GM21529 (cell line): Measurements from ENCODE around the gene ASB1.

ENCODE experiments used
- ATAC-seq: cut with Tn5 transposase; IDR thresholded peaks from one replicate; pipeline ENCODE4 v1.9.1; 2021; ENCODE audit not compliant: unreplicated experiment

Gene ASB1, protein sequence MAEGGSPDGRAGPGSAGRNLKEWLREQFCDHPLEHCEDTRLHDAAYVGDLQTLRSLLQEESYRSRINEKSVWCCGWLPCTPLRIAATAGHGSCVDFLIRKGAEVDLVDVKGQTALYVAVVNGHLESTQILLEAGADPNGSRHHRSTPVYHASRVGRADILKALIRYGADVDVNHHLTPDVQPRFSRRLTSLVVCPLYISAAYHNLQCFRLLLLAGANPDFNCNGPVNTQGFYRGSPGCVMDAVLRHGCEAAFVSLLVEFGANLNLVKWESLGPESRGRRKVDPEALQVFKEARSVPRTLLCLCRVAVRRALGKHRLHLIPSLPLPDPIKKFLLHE

DNA sequence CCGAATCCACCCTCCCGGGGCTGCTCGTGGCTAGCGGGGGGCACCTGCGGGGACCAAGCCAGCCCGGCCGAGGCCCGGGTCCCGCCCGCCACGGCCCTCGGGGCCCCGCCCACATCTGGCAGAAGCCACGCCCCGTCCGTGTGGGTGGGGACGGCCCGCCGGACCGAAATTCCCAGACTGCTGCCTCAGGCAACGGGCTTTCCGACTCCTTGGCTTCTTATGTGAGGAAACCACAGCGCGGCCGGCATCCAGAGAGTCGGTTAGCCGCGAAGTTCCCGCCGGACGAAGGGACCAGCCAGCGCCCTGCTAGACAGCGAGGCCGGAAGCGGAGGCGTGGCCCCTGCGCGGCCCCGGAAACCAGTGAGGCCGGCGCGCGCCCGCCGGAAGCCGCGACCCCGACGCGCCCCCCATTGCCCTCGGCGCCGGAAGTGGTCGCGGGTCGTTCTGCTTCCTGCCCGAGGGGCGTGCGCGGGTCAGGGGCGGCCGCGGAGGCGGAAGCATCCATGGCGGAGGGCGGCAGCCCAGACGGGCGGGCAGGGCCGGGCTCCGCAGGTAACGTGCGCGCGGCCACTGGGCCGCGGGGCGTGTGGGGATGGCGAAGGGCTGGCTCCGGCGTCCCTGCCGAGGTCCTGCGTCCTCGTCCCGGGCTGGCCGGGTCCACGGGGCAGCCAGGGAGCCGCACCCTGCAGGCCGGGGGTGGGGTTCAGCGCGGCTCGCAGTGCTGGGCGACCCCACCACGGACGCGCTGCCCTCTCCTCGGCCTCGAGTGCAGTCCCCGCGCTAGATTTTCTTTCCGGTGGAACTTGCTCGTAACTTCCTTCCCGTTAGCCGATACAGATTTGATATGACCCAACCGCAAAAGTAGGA lies at the start of gene ASB1:
Gene ASB1 (plus strand): TSS at position 360 of the 867 bp plus-strand sequence. CDS start 144 bp downstream, at position 504.
- ATAC-seq, result peak; percentile 82

DNA sequence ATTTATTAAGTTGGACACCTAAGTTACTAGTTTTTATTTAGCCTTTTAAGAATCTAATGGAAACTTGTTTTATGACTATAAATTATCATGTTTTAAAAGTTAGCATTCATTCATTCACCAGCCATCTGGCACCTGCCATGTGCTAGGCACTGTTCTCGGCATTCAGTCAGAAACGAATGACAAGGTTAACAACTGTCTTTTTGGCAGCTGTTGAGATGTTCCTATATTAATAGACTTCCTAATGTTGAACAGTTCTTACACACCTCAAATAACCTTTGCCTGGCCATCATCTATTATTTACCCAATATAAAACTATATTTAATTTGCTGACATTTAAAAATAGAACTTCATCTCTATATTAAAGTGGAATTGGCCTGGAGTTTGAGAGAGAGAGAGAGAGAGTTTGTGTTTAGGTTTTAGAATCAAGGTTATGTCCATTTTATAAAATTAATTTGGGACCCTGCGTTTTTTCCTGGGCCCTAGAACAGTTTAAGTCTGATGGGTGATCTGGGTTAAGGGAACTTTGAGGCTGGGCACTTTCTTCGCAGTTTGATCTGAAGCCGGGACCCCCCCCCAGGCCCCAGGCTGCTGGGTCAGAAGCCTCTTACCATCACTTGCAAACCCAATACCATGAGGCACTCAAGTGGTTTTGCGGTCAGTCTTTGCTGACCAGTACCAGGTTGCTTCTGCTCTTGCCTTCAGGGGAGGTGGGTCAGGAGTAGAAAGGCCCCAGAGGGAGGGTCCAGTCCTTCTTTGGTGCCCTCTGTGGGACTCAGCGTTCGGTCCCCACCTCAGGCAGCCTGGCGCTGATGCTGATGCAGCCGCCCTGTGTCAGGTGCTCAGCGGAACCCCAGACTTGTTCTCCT lies 48.3 kb upstream of the ASB1 start:
- ATAC-seq, result no peak

DNA sequence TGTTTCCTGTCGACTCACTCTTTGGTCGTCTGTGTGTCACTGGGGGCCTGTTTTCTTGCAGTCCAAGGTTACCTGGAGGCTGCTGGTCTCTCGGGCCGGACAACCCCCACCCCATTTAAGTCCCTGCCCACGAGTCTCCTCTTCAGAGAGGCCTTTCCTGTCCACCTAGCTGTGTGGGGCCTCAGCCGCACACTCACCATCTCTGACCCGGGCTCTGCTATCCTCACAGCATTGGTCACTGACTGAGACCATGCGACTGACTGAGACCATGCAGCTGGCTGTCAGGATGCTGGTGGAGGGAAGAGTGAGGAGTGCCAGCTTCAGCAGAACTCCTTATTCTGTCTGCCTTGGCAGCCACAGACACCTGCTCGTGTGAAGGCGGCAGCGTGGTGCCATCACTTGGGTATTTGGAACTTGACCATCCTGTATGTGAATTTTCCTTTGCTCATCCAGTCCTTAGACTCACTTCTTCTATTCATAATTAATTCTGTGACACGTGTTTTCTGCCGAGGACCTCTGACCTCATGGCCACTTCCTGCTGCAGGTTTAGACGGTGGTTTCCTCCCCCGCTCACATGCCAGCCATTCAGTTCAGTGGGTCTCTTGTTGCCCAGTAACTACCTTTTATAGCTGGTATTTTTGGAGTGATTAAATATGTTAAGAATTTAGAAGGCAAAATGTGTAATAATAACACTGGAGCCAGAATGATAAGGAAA lies 47.5 kb upstream of the ASB1 start:
- no peak for ATAC-seq

DNA sequence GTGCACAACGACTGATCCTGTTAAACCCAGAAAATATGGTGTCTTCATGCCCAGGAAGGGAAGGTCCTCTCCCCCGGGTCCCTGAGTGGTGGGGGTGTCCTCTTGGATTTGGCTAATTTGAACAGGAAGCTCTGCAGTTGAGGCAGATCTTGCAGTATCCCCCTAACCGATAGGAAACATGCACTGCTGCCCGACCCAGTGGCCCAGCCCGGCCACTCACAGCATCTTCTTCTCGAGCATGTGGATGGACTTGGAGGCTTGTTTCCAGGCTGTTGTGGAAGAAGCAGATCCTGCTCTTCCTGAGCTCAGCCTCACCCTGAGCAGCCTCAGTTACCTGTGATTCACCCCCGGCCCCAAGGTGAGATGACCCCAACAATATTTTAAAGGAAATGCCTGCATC lies 46.4 kb upstream of the ASB1 start:
- no peak for ATAC-seq

DNA sequence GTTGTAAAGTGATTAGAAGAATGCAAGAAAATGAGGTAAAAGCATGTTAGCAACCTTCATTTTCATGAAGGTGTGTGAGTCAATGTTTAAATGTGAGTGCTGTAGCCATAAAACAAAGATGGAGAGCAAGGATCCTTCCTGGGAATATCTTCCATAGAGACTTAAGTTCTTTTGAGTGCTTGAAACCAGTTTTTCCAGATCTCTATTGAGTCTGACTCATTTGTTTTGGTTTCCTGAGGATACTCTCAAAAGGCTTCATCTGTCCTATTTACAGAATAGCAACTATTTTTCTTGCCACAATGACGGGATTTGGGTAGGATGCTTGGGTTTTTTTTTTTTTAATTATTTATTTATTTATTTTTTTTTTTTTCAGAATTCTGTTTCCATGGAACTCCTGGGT lies 45.9 kb upstream of the ASB1 start:
- no peak for ATAC-seq

DNA sequence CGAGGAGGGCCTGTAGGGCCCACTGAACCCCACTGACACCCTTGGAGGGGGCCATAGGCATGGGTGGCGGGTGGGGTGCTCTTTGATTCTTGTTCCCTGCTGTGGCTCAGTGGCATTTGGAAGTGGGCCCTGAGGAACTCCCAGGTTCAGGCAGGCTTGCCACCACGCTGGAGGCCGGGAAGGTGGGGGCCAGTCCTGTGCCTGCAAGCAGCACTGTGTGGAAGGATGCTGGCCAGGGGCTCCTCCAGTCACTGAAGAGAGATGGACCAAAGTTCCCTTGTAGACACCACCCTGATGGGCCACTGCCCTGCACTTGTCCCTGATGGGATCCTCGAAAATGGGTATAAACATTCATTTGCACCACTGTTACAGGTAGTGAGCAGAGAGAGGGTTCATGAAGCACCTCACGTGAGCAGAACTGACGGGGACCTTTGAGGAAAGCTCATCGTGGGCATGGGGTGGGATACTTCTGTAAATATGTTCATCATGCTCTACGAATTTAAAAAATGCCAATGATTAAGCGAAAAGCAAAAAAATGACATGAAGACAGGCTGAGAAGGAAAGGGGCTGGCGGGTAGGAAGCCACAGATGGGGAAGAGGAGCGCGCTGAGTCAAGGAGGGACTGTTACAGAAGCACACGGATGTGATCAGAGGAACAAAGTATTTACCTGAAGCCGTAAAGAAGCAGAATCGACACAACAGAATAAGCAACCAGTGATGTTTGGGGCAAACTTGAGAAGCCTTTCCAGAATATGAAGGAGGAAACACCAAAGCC lies 45.2 kb upstream of the ASB1 start:
- no peak for ATAC-seq

DNA sequence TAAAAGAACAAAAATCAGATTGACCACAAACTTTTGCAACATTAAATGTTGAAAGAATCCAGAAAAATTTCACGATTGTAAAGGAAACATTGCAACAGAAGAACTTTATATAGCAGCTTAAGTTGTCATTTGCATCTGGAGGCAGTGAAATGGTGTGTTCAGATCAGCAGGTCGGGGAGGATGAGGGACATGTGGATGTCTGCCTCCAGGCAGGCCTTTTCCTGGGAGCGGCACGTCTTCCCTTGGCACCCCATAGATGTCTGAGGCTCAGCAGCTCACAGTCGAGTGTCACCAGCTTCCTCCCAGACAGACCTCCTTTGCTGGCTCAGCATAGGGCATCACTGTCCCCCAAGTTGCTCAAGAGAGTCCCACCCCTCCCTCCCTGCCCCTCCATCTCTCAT lies 44.3 kb upstream of the ASB1 start:
- ATAC-seq, result no peak

DNA sequence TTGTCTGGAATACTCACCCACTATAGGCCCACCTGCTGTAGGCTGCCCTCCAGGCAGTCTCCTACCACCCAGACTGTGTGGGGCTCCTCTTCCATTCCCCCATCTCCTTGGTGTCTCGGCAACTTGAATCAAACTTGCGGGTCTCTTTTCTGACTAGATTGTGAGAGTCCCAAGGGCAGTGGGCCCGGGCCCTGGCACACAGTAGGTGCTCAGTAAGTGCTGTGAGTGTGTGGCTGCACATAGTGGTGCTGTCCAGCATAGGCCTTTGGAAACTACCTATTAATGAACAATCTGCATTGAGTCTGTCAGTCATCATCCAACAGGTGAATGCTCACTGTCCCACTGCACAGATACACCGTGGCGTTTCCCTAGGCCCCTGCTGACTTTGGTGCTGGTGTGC lies 43.6 kb upstream of the ASB1 start:
- no peak for ATAC-seq

DNA sequence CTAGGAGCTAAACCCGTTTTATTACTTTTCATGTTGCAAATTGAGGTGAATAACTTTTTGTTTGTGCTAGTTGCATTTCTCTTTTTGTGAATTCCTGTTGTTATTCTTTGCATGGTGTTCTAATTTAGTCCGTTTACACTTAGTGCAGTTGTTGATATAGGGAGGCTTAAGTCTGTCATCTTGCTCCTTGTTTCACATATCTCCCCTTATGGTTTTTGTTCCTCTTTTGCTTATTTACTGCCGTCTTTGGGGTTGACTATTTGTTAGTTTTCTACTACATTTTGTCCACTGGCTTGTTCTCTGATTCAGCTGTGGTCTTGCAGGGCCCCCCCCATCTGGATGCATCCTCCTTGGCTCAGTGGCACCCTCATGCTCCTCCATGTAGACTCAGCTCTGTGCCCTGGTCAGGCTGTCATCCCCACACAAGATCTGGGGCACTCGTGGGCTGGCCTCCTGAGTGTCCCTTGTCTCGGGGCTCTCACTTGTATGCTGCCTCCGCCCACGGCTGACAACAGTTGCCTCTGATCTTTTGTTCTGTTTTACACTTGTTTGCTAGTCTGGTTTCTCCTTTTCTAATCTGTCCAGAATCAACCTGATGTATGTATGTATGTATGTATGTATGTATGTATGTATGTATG lies 42.9 kb upstream of the ASB1 start:
- ATAC-seq, result peak; percentile 62

DNA sequence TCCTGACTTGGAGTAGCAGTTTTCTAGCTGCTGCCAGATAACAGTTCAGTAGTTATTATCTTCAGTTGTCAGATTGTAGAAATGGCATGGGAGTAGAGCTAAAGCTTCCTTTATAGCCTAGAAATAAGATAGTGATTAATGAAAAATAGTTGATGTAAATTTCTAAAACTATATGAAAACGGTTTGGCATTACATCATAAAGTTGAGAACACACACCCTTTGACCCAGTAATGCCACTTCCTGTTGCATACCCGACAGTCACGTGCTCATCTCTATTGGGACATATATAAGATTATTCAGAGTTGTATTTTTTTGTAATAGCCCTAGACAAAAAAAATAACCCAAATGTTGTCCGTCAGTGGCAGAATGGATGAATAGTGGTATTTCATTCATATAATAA lies 39.4 kb upstream of the ASB1 start:
- ATAC-seq, result no peak

DNA sequence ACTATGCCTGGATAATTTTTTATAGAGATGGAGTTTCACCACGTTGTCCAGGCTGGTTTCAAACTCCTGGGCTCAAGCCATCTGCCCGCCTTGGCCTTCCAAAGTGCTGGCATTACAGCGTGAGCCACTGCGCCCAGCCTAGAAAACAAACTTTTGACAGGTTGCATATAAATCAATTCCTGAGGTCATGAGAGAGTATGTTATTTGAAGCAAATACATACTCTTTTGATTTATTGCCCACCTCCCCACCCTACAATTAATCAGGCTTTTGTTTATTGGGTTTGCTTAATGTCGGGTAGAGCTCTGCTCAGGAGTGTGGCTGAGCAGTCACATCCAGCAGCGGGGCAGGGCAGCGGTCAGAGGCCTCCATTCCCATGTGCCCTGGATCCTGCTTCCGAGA lies 37.9 kb upstream of the ASB1 start:
- no peak for ATAC-seq

DNA sequence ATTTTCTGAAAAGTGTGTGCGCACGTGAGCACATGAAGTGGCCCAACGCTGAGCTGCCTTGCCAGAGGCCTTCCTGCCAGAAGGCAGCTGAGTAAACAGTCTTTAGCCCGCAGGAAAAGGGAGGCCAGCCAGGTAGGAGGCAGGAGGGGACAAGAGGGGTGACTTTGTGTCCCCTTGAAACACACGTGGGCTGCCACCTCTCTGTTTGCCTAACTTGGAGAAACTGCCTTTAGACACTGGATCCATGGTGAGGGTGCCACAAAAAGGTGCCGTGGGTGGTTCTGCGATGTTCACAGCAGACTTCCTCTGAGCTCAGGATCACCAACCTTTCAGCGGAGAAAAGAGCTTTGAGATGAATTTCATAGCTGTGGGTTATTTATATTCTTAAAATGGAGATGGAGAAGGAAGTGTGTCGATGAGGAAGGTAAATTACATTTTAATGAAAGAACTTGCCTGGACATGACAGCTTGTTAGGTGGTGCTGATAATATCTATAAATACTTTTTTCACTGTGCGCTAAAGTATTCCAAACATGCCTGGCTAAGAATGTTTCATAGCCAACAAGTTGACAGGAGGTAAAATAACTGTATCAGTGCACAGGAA lies 36.6 kb upstream of the ASB1 start:
- no peak for ATAC-seq

DNA sequence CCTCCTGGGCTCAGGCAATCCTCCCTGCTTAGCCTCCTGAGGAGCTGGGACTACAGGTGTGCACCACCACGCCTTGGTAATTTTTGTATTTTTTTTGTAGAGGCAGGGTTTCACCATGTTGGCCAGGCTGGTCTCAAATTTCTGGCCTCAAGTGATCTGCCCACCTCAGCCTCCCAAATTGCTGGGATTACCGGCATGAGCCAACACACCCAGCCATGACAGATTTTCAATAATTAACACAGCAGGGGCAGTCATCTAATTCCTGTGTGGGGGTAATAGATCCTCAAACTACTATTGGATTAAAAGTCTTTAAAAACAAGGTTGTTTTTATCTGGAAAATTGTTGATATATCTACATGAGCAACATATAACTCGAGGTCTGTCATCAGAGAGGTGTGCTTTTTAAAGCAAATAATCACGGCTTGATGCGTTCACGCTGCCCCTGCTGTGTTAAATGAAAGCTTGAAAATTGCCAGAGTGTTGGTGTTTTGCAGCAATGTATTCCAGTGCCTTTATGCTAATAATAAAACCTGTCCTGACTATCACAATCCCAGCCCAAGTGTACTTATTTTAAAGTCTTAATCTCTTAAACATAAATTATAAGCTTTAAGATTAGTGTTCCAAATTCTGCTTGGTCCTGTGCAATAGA lies 35.6 kb upstream of the ASB1 start:
- ATAC-seq, result no peak

DNA sequence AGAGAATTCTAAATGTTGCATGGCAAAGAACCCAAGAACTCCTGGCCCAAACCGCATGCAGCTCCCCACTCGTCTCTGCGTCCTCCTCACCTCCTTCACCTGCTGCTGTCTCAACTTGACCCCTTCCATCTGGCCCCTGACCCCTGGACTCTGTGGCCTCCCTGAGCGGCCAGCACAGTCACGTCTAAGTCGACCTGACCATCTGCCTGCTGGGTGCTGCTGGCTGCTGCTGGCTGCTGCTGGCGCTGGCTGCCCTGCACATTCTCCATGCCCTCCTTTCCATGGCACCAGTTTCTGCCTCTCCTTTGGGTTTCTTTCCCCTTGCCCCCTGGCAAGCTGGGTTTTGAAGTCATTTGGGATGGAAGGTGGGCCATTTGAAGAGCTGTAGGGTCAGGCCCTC lies 30.1 kb upstream of the ASB1 start:
- no peak for ATAC-seq

DNA sequence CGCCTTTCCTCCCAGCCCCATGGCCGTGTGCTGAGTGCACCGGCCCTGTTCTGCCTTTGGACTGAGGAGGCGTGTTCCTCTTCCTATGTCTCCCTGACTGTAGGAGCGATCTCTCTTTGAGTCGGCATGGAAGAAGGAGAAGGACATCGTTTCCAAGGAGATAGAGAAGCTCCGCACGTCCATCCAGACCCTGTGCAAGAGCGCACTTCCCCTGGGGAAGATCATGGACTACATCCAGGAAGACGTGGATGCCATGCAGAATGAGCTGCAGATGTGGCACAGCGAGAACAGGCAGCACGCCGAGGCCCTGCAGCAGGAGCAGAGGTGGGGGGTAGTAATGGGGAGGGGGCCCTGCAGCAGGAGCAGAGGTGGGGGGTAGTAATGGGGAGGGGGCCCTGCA lies 29.4 kb upstream of the ASB1 start:
- no peak for ATAC-seq

DNA sequence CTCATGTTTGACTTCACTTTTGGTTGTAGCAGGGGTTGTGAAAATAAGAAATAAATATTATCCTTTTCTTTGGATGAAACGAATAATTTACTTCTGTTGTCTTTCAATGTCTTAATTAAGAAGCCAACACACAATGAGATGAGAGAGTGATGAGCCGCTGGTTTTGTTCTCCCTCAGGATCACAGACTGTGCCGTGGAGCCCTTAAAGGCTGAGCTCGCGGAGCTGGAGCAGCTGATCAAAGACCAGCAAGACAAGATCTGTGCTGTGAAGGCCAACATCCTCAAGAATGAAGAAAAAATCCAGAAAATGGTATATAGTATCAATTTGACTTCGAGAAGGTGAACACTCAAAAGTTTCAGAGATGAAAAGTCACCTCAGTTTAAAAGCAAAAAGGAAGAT lies 28.1 kb upstream of the ASB1 start:
- ATAC-seq, result no peak

DNA sequence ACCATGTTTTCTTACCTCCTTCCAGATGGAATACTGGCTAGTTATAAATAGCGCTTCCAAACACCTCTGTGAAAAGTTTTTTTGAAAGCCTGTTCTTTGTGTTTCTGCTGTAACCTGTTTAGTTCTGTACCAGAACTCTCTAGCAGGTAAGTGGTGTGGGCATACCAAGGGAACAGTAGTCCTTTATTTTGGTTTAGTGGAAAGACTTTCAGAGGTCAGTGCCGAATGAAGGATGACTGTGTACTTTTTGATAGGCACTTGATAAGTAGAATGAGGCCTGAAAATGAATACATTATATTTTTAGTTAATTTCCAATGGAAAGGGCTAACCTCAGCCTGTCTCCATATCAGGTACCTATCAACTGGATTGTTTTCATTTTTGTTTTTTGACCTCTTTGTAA lies 27.6 kb upstream of the ASB1 start:
- ATAC-seq, result no peak

DNA sequence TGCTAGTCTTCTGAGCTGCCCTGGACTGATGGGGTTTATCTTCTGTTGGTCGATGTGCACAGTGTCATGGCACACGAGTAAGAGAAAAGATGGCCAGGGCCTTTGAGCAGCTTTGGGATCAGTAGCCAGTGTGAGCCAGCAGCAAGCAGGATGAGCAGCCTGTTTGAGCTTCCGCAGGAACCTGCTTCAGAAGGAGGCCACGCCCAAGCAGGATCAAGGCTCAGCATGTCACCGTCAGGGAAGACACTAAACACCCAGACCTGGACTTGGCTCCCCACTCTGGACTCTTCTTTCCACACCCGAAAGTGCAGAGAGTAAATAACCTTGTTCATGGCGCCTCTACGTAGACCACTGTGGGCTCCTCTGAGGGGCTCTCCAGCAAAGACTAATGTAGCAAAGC lies 25.2 kb upstream of the ASB1 start:
- ATAC-seq, result no peak
